ENCODE results near the gene TMF1.

The TMF1 gene

DNA sequence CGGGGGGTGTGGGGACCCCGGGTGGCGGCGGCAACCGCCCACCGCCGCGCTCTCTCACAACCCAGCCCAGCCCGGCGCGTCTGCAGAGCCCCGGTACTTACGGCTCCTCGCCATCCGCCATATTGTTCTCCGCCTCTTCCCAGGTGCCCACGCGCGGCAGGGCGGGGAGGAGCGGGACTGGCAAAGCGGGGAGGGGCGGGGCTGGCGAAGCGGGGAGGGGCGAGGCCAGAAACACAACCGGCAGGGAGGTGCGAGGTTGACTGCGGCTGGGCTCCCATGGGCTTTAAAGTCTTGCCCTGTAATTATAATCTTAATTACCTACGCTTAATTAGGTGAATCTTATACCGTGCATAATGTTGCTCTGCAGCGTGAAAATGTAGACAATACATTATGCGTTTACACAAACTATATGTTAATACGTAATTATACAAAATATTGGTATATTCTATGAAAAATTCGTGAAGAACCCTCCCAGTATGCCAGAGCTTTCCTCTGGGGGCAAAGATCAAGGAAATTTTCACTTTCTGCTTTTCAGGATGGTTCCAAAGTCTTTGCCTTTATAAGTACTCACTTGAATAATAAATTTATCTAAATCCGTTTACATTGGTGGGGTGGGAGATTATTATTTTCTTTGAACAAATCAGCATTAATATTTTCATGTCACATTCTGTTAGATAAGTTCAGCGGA is 28.2 kb upstream of the TMF1 start, which contains the start of gene UBA3:
Gene UBA3 (minus strand): TSS at position 133 of the 688 bp plus-strand sequence. CDS start 12 bp downstream, at position 121.
- DNase-seq (ENCODE audit: low read depth in 2 of 2), result peak; percentile 86 to 94

DNA sequence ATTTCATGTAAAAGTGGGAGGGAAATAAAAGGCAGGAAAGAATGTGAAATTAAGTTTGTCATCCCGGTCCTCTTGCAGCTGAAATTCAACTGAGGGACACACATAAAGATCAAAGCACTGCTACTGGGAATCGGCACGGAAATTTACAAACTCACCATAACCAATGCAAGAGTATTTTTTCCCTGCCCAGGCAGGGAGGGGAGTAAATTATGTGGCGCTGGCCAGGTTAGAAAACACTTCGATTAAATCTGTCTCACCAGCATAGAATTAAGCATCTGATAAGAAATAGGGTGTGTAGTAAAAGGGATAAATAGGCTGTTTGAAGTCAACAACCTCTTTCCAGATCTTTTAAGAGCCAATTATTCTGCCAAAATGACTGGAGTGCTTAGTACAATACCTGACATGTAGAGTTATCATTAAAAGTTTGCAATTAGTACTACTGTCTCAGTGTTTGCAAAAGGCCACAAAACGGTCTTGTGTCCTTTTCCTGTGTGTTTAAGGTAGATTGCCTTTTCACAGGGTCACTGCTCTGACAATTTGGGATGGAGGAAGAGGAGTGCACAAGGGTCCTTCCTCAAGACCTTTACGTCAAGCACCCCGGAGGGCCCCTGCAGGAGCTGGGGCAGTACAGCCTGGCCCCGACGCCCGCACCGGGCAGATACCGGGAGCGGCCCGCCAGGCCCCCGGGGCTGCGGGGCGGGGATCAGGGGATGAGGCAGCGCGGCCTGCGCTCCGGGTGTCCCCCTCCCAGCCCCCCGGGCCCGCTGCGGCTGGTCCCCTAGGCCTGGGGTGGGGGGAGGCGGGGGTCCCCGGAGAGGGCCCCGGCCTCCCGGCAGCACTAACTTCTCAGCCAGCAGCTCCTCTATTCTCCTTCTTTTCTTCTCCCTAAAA is 27.4 kb upstream of the TMF1 start:
- DNase-seq (ENCODE audit: low read depth in 2 of 2), result no peak

DNA sequence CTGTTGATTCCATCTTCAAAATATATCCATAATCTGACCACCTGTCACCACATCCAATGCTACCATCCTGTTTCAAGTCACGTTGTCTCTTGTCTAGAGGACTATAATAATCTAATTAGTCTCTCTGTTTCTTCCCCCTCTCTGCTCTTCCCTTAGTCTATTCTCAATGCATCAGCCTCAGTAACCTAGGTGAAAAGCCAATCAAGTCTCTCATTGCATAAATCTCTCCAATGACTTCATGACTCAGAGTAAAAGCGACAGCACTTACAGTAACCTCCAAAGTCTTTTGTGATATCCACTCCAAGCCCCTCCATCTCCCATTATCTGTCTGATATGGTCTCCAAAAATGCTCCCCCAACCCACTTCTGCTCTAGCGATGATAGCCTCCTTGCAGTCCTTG is 20.8 kb upstream of the TMF1 start:
- DNase-seq (ENCODE audit: low read depth in 2 of 2), result no peak

DNA sequence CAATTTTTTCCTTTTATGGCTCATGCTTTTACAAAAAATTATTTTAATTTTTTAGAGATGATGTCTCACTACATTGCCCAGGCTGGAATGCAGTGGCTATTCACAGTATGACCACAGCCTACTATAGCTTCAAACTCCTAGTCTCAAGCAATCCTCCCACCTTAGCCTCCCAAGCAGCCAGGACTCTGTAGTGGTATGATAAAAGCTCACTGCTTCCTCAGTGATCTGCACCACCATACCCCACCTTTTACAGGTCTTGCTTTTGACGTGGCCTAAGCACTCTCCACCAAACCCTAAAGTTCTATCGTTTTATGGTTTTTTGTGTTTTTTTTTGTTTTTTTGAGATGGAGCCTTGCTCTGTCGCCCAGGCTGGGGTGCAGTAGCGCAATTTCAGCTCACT is 14.0 kb upstream of the TMF1 start:
- no peak for DNase-seq (ENCODE audit: low read depth in 2 of 2)

DNA sequence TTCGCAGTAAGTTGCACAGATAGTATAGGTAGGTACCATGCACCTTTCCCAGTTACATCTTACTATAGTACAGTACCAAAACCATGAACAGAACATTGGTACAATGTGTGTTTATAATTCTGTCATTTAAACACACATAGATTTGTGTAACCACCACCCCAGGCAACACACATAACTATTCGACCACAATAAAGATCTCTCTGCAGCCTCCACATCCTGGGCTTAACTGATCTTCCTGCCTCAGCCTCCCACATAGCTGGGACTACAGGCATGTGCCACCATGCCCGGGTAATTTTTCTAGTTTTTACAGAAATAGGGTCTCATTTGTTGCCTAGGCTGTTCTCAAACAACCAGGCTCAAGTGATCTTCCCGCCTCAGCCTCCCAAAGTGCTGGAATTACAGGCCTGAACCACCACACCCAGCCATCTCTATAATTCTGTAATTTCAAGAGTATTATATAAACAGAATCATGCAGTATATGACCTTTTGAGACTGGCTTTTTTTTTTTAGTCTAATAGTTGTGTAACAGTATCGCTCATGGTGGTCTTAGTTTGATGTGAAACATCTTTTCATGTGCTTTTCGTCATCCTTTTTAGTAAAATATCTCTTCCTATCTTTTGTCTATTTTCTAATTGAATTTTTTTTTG is 13.3 kb upstream of the TMF1 start:
- no peak for DNase-seq (ENCODE audit: low read depth in 2 of 2)

DNA sequence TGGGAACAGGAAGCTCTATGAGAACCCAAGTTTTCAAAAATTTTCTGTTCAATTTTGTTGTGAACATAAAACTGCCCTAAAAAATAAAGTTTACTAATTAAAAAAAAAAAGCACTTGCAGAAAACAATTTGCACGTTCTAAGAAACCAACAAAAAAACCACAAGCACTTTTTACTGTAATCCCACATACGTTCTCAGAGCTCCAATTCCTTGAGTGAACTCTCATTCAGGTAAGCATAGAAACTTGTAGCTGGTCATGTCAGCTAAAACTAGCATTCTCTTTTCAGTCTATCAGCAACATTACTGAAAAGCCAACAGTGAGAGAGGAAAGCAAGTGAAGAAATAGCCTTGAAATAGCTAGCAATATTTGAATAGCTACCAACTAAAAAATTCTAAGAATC is 11.5 kb upstream of the TMF1 start:
- no peak for DNase-seq (ENCODE audit: low read depth in 2 of 2)

DNA sequence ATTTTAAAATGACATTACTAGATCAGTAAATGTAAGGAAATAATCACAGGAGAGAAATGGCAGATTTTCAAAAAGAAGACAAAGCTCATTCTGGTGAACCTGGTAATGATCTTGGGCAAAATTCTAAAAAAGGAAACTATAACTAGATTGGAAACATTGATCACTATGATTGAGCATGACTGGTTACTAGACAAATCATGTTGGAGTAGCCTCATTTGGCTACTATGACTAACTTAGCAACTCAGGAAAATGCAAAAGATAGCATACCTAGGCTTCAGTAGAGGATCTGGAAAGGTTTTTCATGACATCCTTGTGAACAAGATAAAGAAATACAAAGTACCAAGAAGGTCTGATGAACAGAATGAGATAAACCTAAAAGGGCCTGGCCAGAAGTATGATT is 7.6 kb upstream of the TMF1 start:
- DNase-seq (ENCODE audit: low read depth in 2 of 2), result no peak

DNA sequence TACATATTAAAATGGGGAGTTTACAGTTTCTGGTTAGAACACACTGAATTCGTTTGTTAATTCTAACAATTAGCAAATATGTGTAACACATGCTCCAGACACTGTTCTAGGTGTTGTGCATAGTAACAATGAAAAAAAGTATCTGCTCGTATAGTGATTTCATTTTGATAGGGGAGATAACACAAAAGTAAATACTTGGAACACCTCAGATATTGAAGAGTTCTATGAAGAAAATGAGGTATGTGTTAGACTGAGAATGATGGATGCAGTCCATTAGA is 6.8 kb upstream of the TMF1 start:
- DNase-seq (ENCODE audit: low read depth in 2 of 2), result no peak

DNA sequence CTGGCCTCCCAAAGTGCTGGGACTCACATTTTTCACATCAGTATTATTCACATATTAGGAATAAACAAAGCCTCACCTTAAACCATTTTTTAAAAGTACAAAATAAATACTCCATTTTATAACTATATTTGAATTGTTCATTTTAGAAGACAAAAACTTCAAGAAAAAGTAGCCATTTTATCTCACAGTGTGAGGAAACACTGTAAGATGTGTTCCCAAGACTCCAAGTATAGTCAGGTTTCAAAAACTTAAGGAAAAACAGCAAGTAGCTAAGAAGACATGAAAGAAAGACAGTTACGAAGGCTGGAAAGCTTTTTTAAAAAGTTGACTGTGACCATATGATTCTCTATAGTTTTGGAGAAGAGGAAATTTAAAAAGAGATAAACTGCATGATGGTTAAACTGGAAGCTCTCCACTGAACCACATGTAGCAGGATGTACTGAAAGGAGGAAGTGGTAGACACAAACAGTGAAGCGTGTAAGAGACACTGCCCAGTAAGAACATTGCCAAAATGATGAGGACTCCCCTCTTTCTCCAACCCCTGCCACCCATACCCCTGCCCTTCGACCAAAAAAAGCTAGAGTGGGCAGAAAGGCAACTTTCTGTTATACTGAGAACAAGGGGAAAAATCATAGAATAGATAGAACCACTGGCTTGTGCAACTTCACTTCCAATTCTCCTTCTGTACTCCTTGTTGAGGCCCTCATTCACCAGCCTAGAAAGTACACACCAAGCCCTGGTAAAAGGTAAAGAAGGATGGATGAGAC is 6.2 kb upstream of the TMF1 start:
- DNase-seq (ENCODE audit: low read depth in 2 of 2), result no peak

DNA sequence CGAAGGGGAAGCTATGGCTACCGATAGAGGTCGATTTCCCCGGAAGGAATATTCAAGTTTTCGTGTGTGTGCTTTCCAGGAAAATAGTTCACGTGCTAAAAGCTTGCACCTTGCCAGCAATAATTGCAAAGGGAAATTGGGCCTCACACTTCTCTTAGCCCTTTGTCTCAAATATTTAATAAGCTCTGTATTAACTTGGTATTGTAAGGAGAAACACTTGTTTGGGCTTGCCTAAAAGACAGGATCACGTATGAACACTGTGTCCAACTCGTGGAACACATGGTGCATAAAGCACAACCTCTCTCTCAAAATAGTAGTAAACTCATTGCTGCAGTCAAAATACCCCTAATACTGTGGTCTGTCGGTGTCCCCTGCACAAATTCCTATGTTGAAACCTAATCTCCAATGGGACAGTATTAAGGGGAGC is 352 bp upstream of the TMF1 start:
- DNase-seq (ENCODE audit: low read depth in 2 of 2), result no peak

DNA sequence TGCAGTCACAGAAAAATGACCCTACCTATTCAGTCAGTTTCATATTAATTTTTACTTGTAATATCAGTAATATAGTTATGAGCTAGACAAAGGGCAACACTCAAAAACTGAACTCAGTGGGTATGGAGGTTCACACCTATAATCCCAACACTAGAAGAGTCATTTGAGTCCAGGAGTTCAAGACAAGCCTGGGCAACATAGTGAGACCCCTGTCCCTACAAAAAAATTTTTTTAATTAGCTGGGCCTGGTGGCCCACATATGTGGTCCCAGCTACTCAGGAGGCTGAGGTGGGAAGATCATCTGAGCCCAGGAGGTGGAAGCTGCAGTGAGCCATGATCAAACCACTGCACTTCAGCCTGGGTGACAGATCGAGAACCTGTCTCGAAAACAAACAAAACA is 3.1 kb downstream of the TMF1 start:
- no peak for DNase-seq (ENCODE audit: low read depth in 2 of 2)

DNA sequence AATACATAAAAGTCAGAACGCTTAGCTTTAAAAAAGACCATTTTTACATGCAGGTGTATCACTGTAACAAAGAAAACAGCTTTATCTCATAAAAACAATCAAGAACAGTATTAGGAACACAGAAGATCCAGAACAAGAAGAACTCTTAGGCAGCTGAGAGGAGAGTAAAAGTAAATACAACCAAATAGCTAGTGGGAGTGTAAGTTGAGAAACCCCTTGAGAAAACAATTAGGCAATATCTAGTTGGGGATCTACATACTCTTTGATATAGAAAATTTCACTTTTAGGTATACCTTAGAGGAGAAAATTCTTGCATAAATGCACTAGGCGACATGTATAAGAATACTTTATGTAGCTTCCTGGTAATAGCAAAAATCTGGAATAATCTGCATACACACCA is 7.5 kb downstream of the TMF1 start:
- DNase-seq (ENCODE audit: low read depth in 2 of 2), result no peak

DNA sequence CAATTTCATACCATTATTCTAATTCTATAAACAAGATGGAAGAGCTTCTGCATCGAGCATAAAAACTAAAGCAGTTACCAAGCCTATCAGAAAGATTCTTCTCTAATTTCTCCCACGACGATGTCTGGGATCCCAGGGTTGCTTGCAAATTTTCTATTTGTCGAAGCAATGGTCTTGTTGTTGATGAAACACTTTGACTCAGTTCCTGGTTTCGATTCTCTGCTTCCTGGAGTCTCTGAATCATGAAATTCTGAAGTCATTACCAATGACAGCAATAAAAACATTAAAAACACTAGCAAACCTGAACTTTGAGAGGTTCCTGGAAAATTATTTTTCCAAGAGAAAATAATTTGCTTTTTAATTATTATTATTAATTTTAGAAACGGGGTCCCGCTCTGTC is 18.7 kb downstream of the TMF1 start:
- no peak for DNase-seq (ENCODE audit: low read depth in 2 of 2)

DNA sequence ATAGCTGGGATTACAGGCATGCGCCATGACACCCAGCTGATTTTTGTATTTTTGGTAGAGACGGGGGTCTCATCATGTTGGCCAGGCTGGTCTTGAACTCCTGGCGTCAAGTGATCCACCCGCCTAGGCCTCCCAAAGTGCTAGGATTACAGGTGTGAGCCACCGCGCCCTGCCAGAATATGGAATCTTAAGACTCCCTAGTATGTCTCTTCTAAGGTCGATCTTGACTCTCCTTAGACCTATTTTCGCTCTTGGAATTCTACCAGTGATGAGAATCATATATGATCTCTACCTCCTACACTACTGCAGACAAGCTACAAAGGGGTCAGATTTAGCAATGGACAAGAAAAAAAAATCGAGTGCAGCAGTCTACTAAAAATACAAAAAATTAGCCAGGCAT is 19.4 kb downstream of the TMF1 start:
- DNase-seq (ENCODE audit: low read depth in 2 of 2), result no peak

DNA sequence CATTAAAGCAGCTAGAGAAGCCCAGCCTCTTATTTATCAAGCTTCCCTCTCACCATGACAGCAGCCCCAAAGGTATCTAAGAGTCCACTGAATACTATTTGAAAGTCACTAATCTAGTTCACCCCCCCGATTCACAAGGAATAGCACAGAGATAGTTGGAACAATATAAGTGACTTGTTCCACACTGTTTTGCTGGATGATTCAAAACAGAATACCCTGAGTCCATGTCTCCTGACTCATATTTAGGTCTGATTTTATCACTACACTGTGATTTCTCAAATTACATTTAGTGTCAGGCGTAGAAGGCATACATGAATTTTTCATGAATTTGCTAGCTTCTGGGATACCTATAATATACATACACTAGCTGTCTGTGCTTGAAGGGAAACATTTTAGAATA is 20.0 kb downstream of the TMF1 start:
- no peak for DNase-seq (ENCODE audit: low read depth in 2 of 2)

DNA sequence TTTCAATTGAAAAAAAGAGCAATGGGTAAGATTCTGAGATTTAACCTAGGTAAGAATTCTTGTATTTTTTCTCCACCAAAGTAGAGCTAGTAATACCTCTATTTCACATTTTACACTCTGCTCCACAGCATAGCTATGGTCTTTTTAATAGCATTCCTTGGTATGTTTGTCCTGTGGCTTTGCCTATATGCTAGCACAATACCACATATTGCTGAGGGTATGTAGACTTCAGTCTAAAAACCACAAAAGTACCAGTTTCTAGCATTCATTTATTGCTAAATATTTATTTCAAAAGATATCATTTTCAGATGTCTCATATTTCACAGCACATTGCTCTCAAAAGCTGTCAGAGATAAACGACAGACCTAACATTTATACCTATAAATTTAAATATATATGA is 20.5 kb downstream of the TMF1 start:
- no peak for DNase-seq (ENCODE audit: low read depth in 2 of 2)

DNA sequence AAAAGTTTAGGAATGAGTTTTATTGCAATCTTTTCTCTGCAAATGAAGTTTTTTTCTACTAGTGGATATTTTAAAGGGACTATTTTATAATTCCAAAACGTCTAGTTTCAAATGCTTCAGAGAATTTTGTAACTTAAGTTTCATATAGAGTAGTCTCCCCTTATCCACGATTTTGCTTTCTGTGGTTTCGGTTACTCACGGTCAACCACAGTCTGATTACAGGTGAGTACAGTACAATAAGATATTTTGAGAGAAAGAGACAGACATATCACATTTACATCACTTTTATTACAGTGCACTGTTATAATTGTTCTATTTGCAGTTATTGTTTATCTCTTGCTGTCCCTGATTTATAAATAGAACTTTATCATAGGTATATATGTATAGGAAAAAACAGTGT is 31.3 kb downstream of the TMF1 start:
- DNase-seq (ENCODE audit: low read depth in 2 of 2), result no peak

DNA sequence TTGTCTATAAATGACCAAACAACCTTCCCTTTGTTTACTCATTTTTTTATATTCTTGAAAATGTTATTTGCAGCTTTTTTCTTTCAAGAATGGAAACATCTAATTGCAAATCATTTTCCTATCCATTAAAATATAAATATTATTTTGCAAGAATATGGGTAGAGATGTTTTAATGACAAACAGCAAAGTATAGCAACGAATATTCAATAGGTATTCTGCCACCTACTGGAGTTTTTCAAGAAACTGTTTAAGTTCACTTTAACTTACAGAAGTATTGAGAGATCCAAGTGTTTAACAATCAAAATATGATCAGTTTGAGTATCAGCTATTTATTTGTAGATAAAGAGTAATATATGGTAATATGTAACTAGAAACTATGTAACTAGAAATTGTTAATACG is 31.7 kb downstream of the TMF1 start:
- DNase-seq (ENCODE audit: low read depth in 2 of 2), result no peak

DNA sequence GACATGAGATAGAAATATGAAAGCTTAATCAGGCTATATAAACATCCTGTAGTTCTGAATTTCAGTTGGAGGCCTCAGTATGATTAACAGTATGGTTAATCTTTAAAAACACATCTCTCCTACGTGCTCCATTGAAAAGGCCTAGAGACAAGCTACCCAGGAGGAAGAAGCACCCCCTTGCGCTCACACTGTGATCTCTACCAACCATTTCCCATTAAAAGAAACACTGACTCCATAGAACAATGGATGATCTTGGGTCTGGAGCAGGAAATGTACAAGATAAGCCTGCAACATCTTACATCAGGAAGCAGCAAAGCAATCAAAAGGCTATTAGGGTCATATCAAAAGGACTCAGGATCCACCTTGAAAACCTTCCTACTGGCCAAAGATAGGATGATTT is 35.2 kb downstream of the TMF1 start:
- no peak for DNase-seq (ENCODE audit: low read depth in 2 of 2)

DNA sequence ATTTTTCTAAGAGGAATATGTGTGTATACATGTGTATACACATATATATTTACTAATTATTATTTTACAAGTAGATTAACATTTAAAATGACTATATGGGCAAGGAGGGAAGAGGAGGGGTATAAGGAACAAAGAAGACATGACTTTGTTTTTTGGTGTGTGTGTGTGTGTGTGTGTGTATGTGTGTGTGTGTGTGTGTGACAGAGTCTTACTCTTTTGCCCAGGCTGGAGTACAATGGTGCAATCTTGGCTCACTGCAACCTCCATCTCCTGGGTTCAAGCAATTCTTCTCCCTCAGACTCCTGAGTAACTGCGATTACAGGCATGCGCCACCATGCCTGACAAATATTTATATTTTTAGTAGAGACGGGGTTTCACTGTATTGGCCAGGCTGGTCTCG is 36.0 kb downstream of the TMF1 start:
- DNase-seq (ENCODE audit: low read depth in 2 of 2), result no peak

DNA sequence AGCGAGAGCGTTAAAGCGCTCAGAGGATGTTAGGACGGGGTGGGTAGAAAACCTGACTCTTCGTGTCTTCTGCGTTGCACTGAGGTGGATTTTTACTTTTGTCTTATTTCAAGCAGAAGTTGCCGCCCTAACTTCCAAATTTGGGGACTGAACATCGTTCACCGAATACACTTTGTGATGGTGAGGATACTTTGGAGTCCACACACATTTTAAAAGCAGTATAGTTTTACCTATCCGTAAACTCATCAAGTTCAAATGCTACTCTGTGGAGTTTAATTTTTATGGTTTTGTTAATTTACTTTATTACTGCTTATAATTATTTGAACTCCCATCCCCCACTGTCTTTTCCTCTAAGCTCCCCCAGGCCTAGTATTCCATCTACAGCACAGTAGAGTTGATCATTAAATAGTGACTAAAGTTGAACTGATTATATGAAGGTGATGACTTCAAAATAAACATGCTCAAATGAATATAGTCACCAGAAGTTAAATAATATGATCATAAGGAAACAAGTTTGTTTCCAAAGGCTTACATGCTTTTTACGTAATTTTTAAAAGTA is 38.0 kb downstream of the TMF1 start:
- no peak for DNase-seq (ENCODE audit: low read depth in 2 of 2)

All from stimulated activated CD4-positive, alpha-beta T cell treated with anti-CD3 and anti-CD28 coated beads, Interleukin-15, amount 100 ng/mL, for 48 hours (primary cell).